ENCODE measurements around the gene COMMD1. TPM values are rescaled to one million over a fixed set of nuclear protein-coding genes. Genes with fewer than 3 reads are reported as not detected.

COMMD1 gene
- polyA plus RNA-seq, 2 of the 4 experiments (the other 2 are of a cell fraction): 54.1 to 57.3 TPM

DNA sequence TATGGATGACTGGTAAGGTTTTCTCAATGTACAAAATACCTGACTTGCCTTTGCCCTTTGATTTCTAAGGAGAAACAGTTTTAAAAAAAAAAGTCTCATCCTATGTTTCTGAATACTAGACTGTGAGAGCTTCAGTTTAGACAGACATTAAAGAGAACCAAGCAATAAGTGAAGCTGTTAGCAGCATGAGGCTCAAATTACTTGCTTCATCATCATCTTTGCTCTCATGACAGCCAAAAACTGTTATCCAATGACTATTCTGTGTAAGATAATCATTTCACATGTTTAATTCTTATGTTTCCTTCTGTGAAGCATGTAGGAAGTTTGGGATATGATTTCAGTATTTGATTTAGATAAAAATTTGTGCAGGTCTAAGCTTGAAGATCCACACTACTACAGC lies 129.2 kb downstream of the COMMD1 start:
- Histone ChIP-seq H3K4me3 (no peak overlapping the region), H3K4me1 (no peaks in the 10 kb centered on the region), H3K4me2 (no peak overlapping the region), H3K27ac (no peak overlapping the region), H3K9me3 (no peaks in the 10 kb centered on the region)
- DNase-seq (ENCODE audit: low read depth in 1 of 2, low spot score in 1 of 2) (no peak), FAIRE-seq (peak; percentile 83), ATAC-seq (no peak)
- ChIA-PET CTCF (no interaction called here), POLR2A (no interaction called here)
- TF ChIP-seq EHMT2 (IDR thresholded peaks at IDR 0.05; ENCODE audit: low read depth): no peak

DNA sequence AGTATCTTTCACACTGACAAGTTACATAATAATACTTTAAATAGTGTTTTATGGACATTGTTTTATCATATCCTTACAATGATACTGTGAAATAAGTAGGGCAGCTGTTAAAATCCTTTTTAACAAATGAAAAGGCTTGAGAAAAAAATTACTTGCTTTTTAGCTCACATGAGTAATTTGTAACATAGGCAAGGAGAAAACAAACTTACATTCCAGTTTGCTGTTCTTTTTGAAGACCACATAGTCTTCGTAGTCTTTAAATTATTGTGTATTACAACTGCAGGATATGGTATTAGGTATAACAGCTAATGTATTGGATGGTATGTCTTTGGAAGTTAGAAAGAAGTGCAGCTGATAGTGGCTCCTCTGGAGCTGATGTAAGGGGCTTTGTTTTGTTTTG lies 130.8 kb downstream of the COMMD1 start:
- Histone ChIP-seq H3K27ac (no peak overlapping the region), H3K9me3 (no peaks in the 10 kb centered on the region), H3K4me3 (no peak overlapping the region), H3K4me1 (no peaks in the 10 kb centered on the region), H3K4me2 (no peak overlapping the region)
- ChIA-PET CTCF (interaction anchor here (0.6 kb wide), 1 partner anchor 21 kb away, joined by 3 read pairs; no protein-coding TSS in a partner anchor), POLR2A (no interaction called here)
- WGBS (ENCODE audit: missing lambda C conversion rate): 94% methylated on average over 1 of the region's 1 CpG
- DNase-seq (ENCODE audit: low read depth in 1 of 2, low spot score in 1 of 2) (no peak), FAIRE-seq (no peak), ATAC-seq (no peak)
- TF ChIP-seq SREBF2 (IDR thresholded peaks at IDR 0.05) (no peak), POLR2AphosphoS2 (conservative IDR thresholded peaks at IDR 0.05; ENCODE audit: low read length) (no peak), JUN (IDR thresholded peaks at IDR 0.05) (no peak), ZFP36 (IDR thresholded peaks at IDR 0.05; ENCODE audit: borderline replicate concordance, partially characterized antibody) (no peak), KDM1A (IDR thresholded peaks at IDR 0.05; ENCODE audit: low read depth) (no peak), MAFK (IDR thresholded peaks at IDR 0.05; ENCODE audit: partially characterized antibody) (no peak), ESRRA (IDR thresholded peaks at IDR 0.05; ENCODE audit: borderline replicate concordance, low read length) (no peak)
- TF ChIP-seq, protein P1, sequence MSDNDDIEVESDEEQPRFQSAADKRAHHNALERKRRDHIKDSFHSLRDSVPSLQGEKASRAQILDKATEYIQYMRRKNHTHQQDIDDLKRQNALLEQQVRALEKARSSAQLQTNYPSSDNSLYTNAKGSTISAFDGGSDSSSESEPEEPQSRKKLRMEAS (IDR thresholded peaks at IDR 0.05): no peak

DNA sequence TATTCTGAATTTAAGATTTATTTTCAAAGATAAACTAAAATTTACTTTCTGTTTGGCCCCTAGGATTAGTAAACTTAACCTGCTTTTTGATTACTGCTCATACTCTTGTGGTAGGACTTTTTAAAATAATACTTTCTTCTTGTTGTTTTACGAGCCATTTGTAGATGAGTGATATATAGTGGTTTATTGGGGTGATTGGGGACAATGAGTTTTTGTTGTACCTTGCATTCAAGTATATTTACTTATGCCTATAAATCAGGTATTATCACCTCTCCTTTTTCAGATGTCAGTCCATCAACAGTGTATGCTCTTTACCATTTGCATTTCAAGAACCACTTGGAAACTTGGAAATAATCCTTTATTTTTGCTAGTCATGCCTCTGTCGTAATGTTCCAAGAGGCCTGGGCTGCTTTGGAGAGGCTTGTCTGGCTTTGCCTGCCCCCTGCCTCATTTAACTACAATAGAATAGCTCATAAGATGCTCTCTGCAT lies 131.3 kb downstream of the COMMD1 start:
- TF ChIP-seq CHD4 (IDR thresholded peaks at IDR 0.05; ENCODE audit: borderline replicate concordance) (no peak), CBX8 (IDR thresholded peaks at IDR 0.05) (no peak), HOXB13 (CRISPR knock-in tag; IDR thresholded peaks at IDR 0.05; ENCODE audit: low read depth) (no peak), TFCP2L1 (CRISPR knock-in tag; IDR thresholded peaks at IDR 0.05) (no peak), HDAC2 (IDR thresholded peaks at IDR 0.05) (no peak), RARB (CRISPR knock-in tag; IDR thresholded peaks at IDR 0.05) (no peak), CEBPB (IDR thresholded peaks at IDR 0.05) (no peak), KDM1A (IDR thresholded peaks at IDR 0.05; ENCODE audit: low read depth) (no peak), ZC3H11A (IDR thresholded peaks at IDR 0.05) (no peak), TP53 (CRISPR knock-in tag; IDR thresholded peaks at IDR 0.05) (no peak), FOSB (CRISPR knock-in tag; IDR thresholded peaks at IDR 0.05) (no peak), RNF2 (IDR thresholded peaks at IDR 0.05; ENCODE audit: borderline replicate concordance, low read depth) (no peak), CBX2 (IDR thresholded peaks at IDR 0.05; ENCODE audit: borderline replicate concordance, low read depth) (no peak), NPAS2 (CRISPR knock-in tag; IDR thresholded peaks at IDR 0.05; ENCODE audit: borderline replicate concordance) (no peak), POLR2AphosphoS2 (conservative IDR thresholded peaks at IDR 0.05; ENCODE audit: low read length) (no peak)
- WGBS (ENCODE audit: missing lambda C conversion rate): 90% methylated on average over 2 of the region's 2 CpGs
- no peak overlapping the region for H3K4me2 ChIP-seq
- FAIRE-seq (no peak), ATAC-seq (no peak), DNase-seq (ENCODE audit: low read depth in 1 of 2, low spot score in 1 of 2) (no peak)
- CTCF ChIA-PET: interaction anchor here (0.6 to 0.8 kb wide), 2 partner anchors 38 to 375 kb away, joined by 3 read pairs; no protein-coding TSS in a partner anchor
- no peak overlapping the region for H3K4me3 ChIP-seq
- POLR2A ChIA-PET: interaction anchor here (0.6 kb wide), 1 partner anchor 128 kb away, joined by 4 read pairs; no protein-coding TSS in a partner anchor
- H3K27ac ChIP-seq: no peak overlapping the region
- no peaks in the 10 kb centered on the region for H3K4me1 ChIP-seq
- H3K9me3 ChIP-seq: no peaks in the 10 kb centered on the region
